ENCODE measurements around the gene DCBLD1.
A peak's percentile ranks its signal among the peaks of the same experiment; 100 is the strongest.

DCBLD1 gene

GRCh38 chr6:117525607-117526006 lies 43.1 kb downstream of the DCBLD1 start:
- H3K79me2 ChIP-seq (ENCODE audit: control insufficient read depth, insufficient read depth, low read length, poor library complexity): no peaks in the 10 kb centered on the region
- H3K36me3 ChIP-seq (ENCODE audit: control insufficient read depth in 1 of 2, insufficient read depth in 2 of 2, low read length in 2 of 2): peaks cover 3 to 6% of the 10 kb centered on the region in 2 experiments
- no peak overlapping the region for H3K14ac ChIP-seq (ENCODE audit: low read length)
- H3K18ac ChIP-seq (ENCODE audit: low read length): no peak overlapping the region
- no peak overlapping the region for H4K12ac ChIP-seq (ENCODE audit: low read depth, low read length)
- peaks cover 5% of the 10 kb centered on the region for H3K79me1 ChIP-seq (ENCODE audit: low read length)
- H3K23ac ChIP-seq (ENCODE audit: low read length): no peak overlapping the region
- peaks cover 3 to 7% of the 10 kb centered on the region in 2 experiments for H3K4me1 ChIP-seq (ENCODE audit: control insufficient read depth in 1 of 2, insufficient read depth in 2 of 2, low read length in 2 of 2)
- no peak for DNase-seq
- no peak overlapping the region for H2AFZ ChIP-seq (ENCODE audit: insufficient read depth, low read length, poor library complexity)
- no peak overlapping the region for H4K8ac ChIP-seq (ENCODE audit: low read depth, low read length)
- H2BK5ac ChIP-seq (ENCODE audit: low read depth, low read length, poor library complexity): no peak overlapping the region
- H2BK120ac ChIP-seq (ENCODE audit: insufficient read depth, low read length, poor library complexity): no peak overlapping the region
- no CpG with 5 or more reads among the region's 2 CpGs for WGBS (ENCODE audit: extremely low coverage, insufficient coverage, insufficient read length)
- no peak overlapping the region for H3K4me3 ChIP-seq (ENCODE audit: low read depth, low read length)
- H2BK12ac ChIP-seq (ENCODE audit: low read length): no peak overlapping the region
- H3K9me3 ChIP-seq (ENCODE audit: insufficient read depth, low read depth, low read length): no peaks in the 10 kb centered on the region
- H2AK5ac ChIP-seq (ENCODE audit: low read length): no peak overlapping the region
- H4K91ac ChIP-seq (ENCODE audit: low read depth, low read length): no peak overlapping the region
- no peaks in the 10 kb centered on the region for H3K27me3 ChIP-seq (ENCODE audit: insufficient read depth, low read length)
- H3K4ac ChIP-seq (ENCODE audit: low read depth, low read length): no peak overlapping the region
- no peak overlapping the region for H3K9ac ChIP-seq (ENCODE audit: low read length)
- no peak overlapping the region for H3K27ac ChIP-seq (ENCODE audit: low read depth, low read length)
- H3K4me2 ChIP-seq (ENCODE audit: low read length): no peak overlapping the region

- WGBS (ENCODE audit: extremely low coverage, insufficient coverage, insufficient read length): no CpG with 5 or more reads among the region's 4 CpGs
- Histone ChIP-seq H3K9ac (ENCODE audit: low read length) (no peak overlapping the region), H4K91ac (ENCODE audit: low read depth, low read length) (peak overlapping the region; percentile 45), H2BK5ac (ENCODE audit: low read depth, low read length, poor library complexity) (no peak overlapping the region), H3K4me3 (ENCODE audit: low read depth, low read length) (no peak overlapping the region), H3K9me3 (ENCODE audit: insufficient read depth, low read depth, low read length) (no peaks in the 10 kb centered on the region), H4K12ac (ENCODE audit: low read depth, low read length) (no peak overlapping the region), H3K14ac (ENCODE audit: low read length) (no peak overlapping the region), H3K4ac (ENCODE audit: low read depth, low read length) (no peak overlapping the region), H3K27ac (ENCODE audit: low read depth, low read length) (no peak overlapping the region), H2BK120ac (ENCODE audit: insufficient read depth, low read length, poor library complexity) (no peak overlapping the region), H4K8ac (ENCODE audit: low read depth, low read length) (no peak overlapping the region), H3K4me2 (ENCODE audit: low read length) (no peak overlapping the region), H3K79me2 (ENCODE audit: control insufficient read depth, insufficient read depth, low read length, poor library complexity) (no peaks in the 10 kb centered on the region), H2AFZ (ENCODE audit: insufficient read depth, low read length, poor library complexity) (no peak overlapping the region), H3K36me3 (ENCODE audit: control insufficient read depth in 1 of 2, insufficient read depth in 2 of 2, low read length in 2 of 2) (peaks cover 4 to 15% of the 10 kb centered on the region in 2 experiments), H2AK5ac (ENCODE audit: low read length) (no peak overlapping the region), H2BK12ac (ENCODE audit: low read length) (no peak overlapping the region), H3K18ac (ENCODE audit: low read length) (no peak overlapping the region), H3K4me1 (ENCODE audit: control insufficient read depth in 1 of 2, insufficient read depth in 2 of 2, low read length in 2 of 2) (peaks cover 3 to 11% of the 10 kb centered on the region in 2 experiments), H3K23ac (ENCODE audit: low read length) (peak overlapping the region; percentile 0), H3K79me1 (ENCODE audit: low read length) (peaks cover 3% of the 10 kb centered on the region), H3K27me3 (ENCODE audit: insufficient read depth, low read length) (no peaks in the 10 kb centered on the region)
- no peak for DNase-seq
Measured at GRCh38 chr6:117530467-117531242, 48.2 kb downstream of the DCBLD1 start.

GRCh38 chr6:117531346-117531745 lies 48.9 kb downstream of the DCBLD1 start:
- WGBS (ENCODE audit: extremely low coverage, insufficient coverage, insufficient read length): no CpG with 5 or more reads among the region's 6 CpGs
- Histone ChIP-seq H4K91ac (ENCODE audit: low read depth, low read length) (no peak overlapping the region), H3K9ac (ENCODE audit: low read length) (no peak overlapping the region), H3K79me2 (ENCODE audit: control insufficient read depth, insufficient read depth, low read length, poor library complexity) (no peaks in the 10 kb centered on the region), H3K79me1 (ENCODE audit: low read length) (peaks cover 3% of the 10 kb centered on the region), H3K23ac (ENCODE audit: low read length) (no peak overlapping the region), H2BK5ac (ENCODE audit: low read depth, low read length, poor library complexity) (no peak overlapping the region), H2BK12ac (ENCODE audit: low read length) (peak overlapping the region; percentile 63), H3K4me3 (ENCODE audit: low read depth, low read length) (no peak overlapping the region), H2AK5ac (ENCODE audit: low read length) (peak overlapping the region; percentile 13), H4K8ac (ENCODE audit: low read depth, low read length) (no peak overlapping the region), H3K27me3 (ENCODE audit: insufficient read depth, low read length) (no peaks in the 10 kb centered on the region), H3K4ac (ENCODE audit: low read depth, low read length) (no peak overlapping the region), H3K36me3 (ENCODE audit: control insufficient read depth in 1 of 2, insufficient read depth in 2 of 2, low read length in 2 of 2) (peaks cover 4 to 15% of the 10 kb centered on the region in 2 experiments), H4K12ac (ENCODE audit: low read depth, low read length) (no peak overlapping the region), H3K18ac (ENCODE audit: low read length) (no peak overlapping the region), H2BK120ac (ENCODE audit: insufficient read depth, low read length, poor library complexity) (no peak overlapping the region), H3K9me3 (ENCODE audit: insufficient read depth, low read depth, low read length) (no peaks in the 10 kb centered on the region), H2AFZ (ENCODE audit: insufficient read depth, low read length, poor library complexity) (no peak overlapping the region), H3K4me1 (ENCODE audit: control insufficient read depth in 1 of 2, insufficient read depth in 2 of 2, low read length in 2 of 2) (peaks cover 3 to 13% of the 10 kb centered on the region in 2 experiments), H3K27ac (ENCODE audit: low read depth, low read length) (no peak overlapping the region), H3K14ac (ENCODE audit: low read length) (no peak overlapping the region), H3K4me2 (ENCODE audit: low read length) (no peak overlapping the region)
- no peak for DNase-seq

GRCh38 chr6:117531809-117532725 lies 49.6 kb downstream of the DCBLD1 start:
- Histone ChIP-seq H2BK5ac (ENCODE audit: low read depth, low read length, poor library complexity) (no peak overlapping the region), H3K4me2 (ENCODE audit: low read length) (no peak overlapping the region), H3K9ac (ENCODE audit: low read length) (no peak overlapping the region), H4K12ac (ENCODE audit: low read depth, low read length) (no peak overlapping the region), H4K8ac (ENCODE audit: low read depth, low read length) (no peak overlapping the region), H3K9me3 (ENCODE audit: insufficient read depth, low read depth, low read length) (no peaks in the 10 kb centered on the region), H3K79me1 (ENCODE audit: low read length) (peaks cover 9% of the 10 kb centered on the region), H2AK5ac (ENCODE audit: low read length) (no peak overlapping the region), H3K27ac (ENCODE audit: low read depth, low read length) (no peak overlapping the region), H4K91ac (ENCODE audit: low read depth, low read length) (no peak overlapping the region), H3K4me1 (ENCODE audit: control insufficient read depth in 1 of 2, insufficient read depth in 2 of 2, low read length in 2 of 2) (peaks cover 6 to 19% of the 10 kb centered on the region in 2 experiments), H2BK12ac (ENCODE audit: low read length) (no peak overlapping the region), H3K27me3 (ENCODE audit: insufficient read depth, low read length) (no peaks in the 10 kb centered on the region), H3K23ac (ENCODE audit: low read length) (no peak overlapping the region), H2AFZ (ENCODE audit: insufficient read depth, low read length, poor library complexity) (no peak overlapping the region), H3K4ac (ENCODE audit: low read depth, low read length) (no peak overlapping the region), H3K36me3 (ENCODE audit: control insufficient read depth in 1 of 2, insufficient read depth in 2 of 2, low read length in 2 of 2) (peaks cover under 1 to 12% of the 10 kb centered on the region in 2 experiments), H3K79me2 (ENCODE audit: control insufficient read depth, insufficient read depth, low read length, poor library complexity) (peaks cover 2% of the 10 kb centered on the region), H3K18ac (ENCODE audit: low read length) (no peak overlapping the region), H3K14ac (ENCODE audit: low read length) (no peak overlapping the region), H2BK120ac (ENCODE audit: insufficient read depth, low read length, poor library complexity) (no peak overlapping the region), H3K4me3 (ENCODE audit: low read depth, low read length) (no peak overlapping the region)
- WGBS (ENCODE audit: extremely low coverage, insufficient coverage, insufficient read length): no CpG with 5 or more reads among the region's 5 CpGs
- no peak for DNase-seq
